Measurements from ENCODE around the gene CAMTA1.
"Not testable (repeated sequence)": the region's sequence is repeated elsewhere in the genome, so short reads cannot be mapped to it uniquely, and the experiment has no call there.

Gene CAMTA1

GRCh38 chr1:7326366-7326765 lies 541.1 kb downstream of the CAMTA1 start:
- H3K4me1 ChIP-seq (ENCODE audit: control insufficient read depth, low read depth, low read length), result no peaks in the 10 kb centered on the region
- no peaks in the 10 kb centered on the region for H3K9me3 ChIP-seq (ENCODE audit: control insufficient read depth, low read depth, low read length)
- no peak overlapping the region for H3K27ac ChIP-seq (ENCODE audit: low read length)
- no peak overlapping the region for H3K9ac ChIP-seq (ENCODE audit: low read length)
- no peaks in the 10 kb centered on the region for H3K36me3 ChIP-seq (ENCODE audit: control insufficient read depth, low read depth, low read length)
- no peaks in the 10 kb centered on the region for H3K27me3 ChIP-seq (ENCODE audit: control insufficient read depth, insufficient read depth, low read length)
- H3K4me3 ChIP-seq (ENCODE audit: low read length), result no peak overlapping the region

GRCh38 chr1:7327849-7328248 lies 542.6 kb downstream of the CAMTA1 start:
- no peaks in the 10 kb centered on the region for H3K27me3 ChIP-seq (ENCODE audit: control insufficient read depth, insufficient read depth, low read length)

GRCh38 chr1:7329868-7330615 lies 544.8 kb downstream of the CAMTA1 start:
- Histone ChIP-seq H3K27me3 (ENCODE audit: control insufficient read depth, insufficient read depth, low read length) (no peaks in the 10 kb centered on the region), H3K9me3 (ENCODE audit: control insufficient read depth, low read depth, low read length) (no peaks in the 10 kb centered on the region), H3K4me1 (ENCODE audit: control insufficient read depth, low read depth, low read length) (peaks cover 11% of the 10 kb centered on the region), H3K9ac (ENCODE audit: low read length) (no peak overlapping the region), H3K27ac (ENCODE audit: low read length) (no peak overlapping the region), H3K36me3 (ENCODE audit: control insufficient read depth, low read depth, low read length) (no peaks in the 10 kb centered on the region), H3K4me3 (ENCODE audit: low read length) (no peak overlapping the region)

More at GRCh38 chr1:7327849-7328248, 542.6 kb downstream of the CAMTA1 start:
- H3K36me3 ChIP-seq (ENCODE audit: control insufficient read depth, low read depth, low read length), result no peaks in the 10 kb centered on the region
- no peaks in the 10 kb centered on the region for H3K4me1 ChIP-seq (ENCODE audit: control insufficient read depth, low read depth, low read length)
- H3K4me3 ChIP-seq (ENCODE audit: low read length), result no peak overlapping the region
- H3K27ac ChIP-seq (ENCODE audit: low read length), result no peak overlapping the region
- H3K9ac ChIP-seq (ENCODE audit: low read length), result no peak overlapping the region
- no peaks in the 10 kb centered on the region for H3K9me3 ChIP-seq (ENCODE audit: control insufficient read depth, low read depth, low read length)

- H3K4me1 ChIP-seq (ENCODE audit: control insufficient read depth, low read depth, low read length), result peaks cover 11% of the 10 kb centered on the region
- H3K27ac ChIP-seq (ENCODE audit: low read length); H3K4me3 ChIP-seq (ENCODE audit: low read length); H3K36me3 ChIP-seq (ENCODE audit: control insufficient read depth, low read depth, low read length); H3K9ac ChIP-seq (ENCODE audit: low read length); H3K9me3 ChIP-seq (ENCODE audit: control insufficient read depth, low read depth, low read length); H3K27me3 ChIP-seq (ENCODE audit: control insufficient read depth, insufficient read depth, low read length): not testable (repeated sequence)
Measured at GRCh38 chr1:7330726-7331125, 545.5 kb downstream of the CAMTA1 start.

- Histone ChIP-seq H3K9ac (ENCODE audit: low read length) (no peak overlapping the region), H3K9me3 (ENCODE audit: control insufficient read depth, low read depth, low read length) (no peaks in the 10 kb centered on the region), H3K4me3 (ENCODE audit: low read length) (no peak overlapping the region), H3K27ac (ENCODE audit: low read length) (no peak overlapping the region), H3K36me3 (ENCODE audit: control insufficient read depth, low read depth, low read length) (no peaks in the 10 kb centered on the region), H3K4me1 (ENCODE audit: control insufficient read depth, low read depth, low read length) (peaks cover 11% of the 10 kb centered on the region), H3K27me3 (ENCODE audit: control insufficient read depth, insufficient read depth, low read length) (no peaks in the 10 kb centered on the region)
Measured at GRCh38 chr1:7331926-7332535, 546.8 kb downstream of the CAMTA1 start.

GRCh38 chr1:7333094-7333493 lies 547.8 kb downstream of the CAMTA1 start:
- H3K9ac ChIP-seq (ENCODE audit: low read length), result no peak overlapping the region
- H3K9me3 ChIP-seq (ENCODE audit: control insufficient read depth, low read depth, low read length), result no peaks in the 10 kb centered on the region
- H3K4me3 ChIP-seq (ENCODE audit: low read length), result no peak overlapping the region
- no peak overlapping the region for H3K27ac ChIP-seq (ENCODE audit: low read length)
- no peaks in the 10 kb centered on the region for H3K27me3 ChIP-seq (ENCODE audit: control insufficient read depth, insufficient read depth, low read length)
- no peaks in the 10 kb centered on the region for H3K36me3 ChIP-seq (ENCODE audit: control insufficient read depth, low read depth, low read length)
- H3K4me1 ChIP-seq (ENCODE audit: control insufficient read depth, low read depth, low read length), result peaks cover 11% of the 10 kb centered on the region

GRCh38 chr1:7333620-7334019 lies 548.4 kb downstream of the CAMTA1 start:
- H3K4me1 ChIP-seq (ENCODE audit: control insufficient read depth, low read depth, low read length), result peaks cover 11% of the 10 kb centered on the region
- no peaks in the 10 kb centered on the region for H3K9me3 ChIP-seq (ENCODE audit: control insufficient read depth, low read depth, low read length)
- no peak overlapping the region for H3K4me3 ChIP-seq (ENCODE audit: low read length)
- no peak overlapping the region for H3K9ac ChIP-seq (ENCODE audit: low read length)
- H3K27ac ChIP-seq (ENCODE audit: low read length), result no peak overlapping the region
- H3K36me3 ChIP-seq (ENCODE audit: control insufficient read depth, low read depth, low read length), result no peaks in the 10 kb centered on the region
- H3K27me3 ChIP-seq (ENCODE audit: control insufficient read depth, insufficient read depth, low read length), result no peaks in the 10 kb centered on the region

GRCh38 chr1:7334475-7335035 lies 549.3 kb downstream of the CAMTA1 start:
- Histone ChIP-seq H3K27ac (ENCODE audit: low read length) (no peak overlapping the region), H3K9me3 (ENCODE audit: control insufficient read depth, low read depth, low read length) (no peaks in the 10 kb centered on the region), H3K4me1 (ENCODE audit: control insufficient read depth, low read depth, low read length) (peaks cover 11% of the 10 kb centered on the region), H3K36me3 (ENCODE audit: control insufficient read depth, low read depth, low read length) (no peaks in the 10 kb centered on the region), H3K9ac (ENCODE audit: low read length) (no peak overlapping the region), H3K27me3 (ENCODE audit: control insufficient read depth, insufficient read depth, low read length) (no peaks in the 10 kb centered on the region), H3K4me3 (ENCODE audit: low read length) (no peak overlapping the region)

GRCh38 chr1:7335224-7335879 lies 550.1 kb downstream of the CAMTA1 start:
- no peaks in the 10 kb centered on the region for H3K27me3 ChIP-seq (ENCODE audit: control insufficient read depth, insufficient read depth, low read length)
- H3K27ac ChIP-seq (ENCODE audit: low read length), result no peak overlapping the region

GRCh38 chr1:7338439-7338838 lies 553.2 kb downstream of the CAMTA1 start:
- no peaks in the 10 kb centered on the region for H3K36me3 ChIP-seq (ENCODE audit: control insufficient read depth, low read depth, low read length)
- no peaks in the 10 kb centered on the region for H3K27me3 ChIP-seq (ENCODE audit: control insufficient read depth, insufficient read depth, low read length)
- H3K9me3 ChIP-seq (ENCODE audit: control insufficient read depth, low read depth, low read length), result no peaks in the 10 kb centered on the region
- no peak overlapping the region for H3K4me3 ChIP-seq (ENCODE audit: low read length)
- no peak overlapping the region for H3K9ac ChIP-seq (ENCODE audit: low read length)
- H3K4me1 ChIP-seq (ENCODE audit: control insufficient read depth, low read depth, low read length), result peaks cover 11% of the 10 kb centered on the region
- H3K27ac ChIP-seq (ENCODE audit: low read length), result no peak overlapping the region

More at GRCh38 chr1:7335224-7335879, 550.1 kb downstream of the CAMTA1 start:
- Histone ChIP-seq H3K9me3 (ENCODE audit: control insufficient read depth, low read depth, low read length) (no peaks in the 10 kb centered on the region), H3K4me3 (ENCODE audit: low read length) (no peak overlapping the region), H3K9ac (ENCODE audit: low read length) (no peak overlapping the region), H3K4me1 (ENCODE audit: control insufficient read depth, low read depth, low read length) (peaks cover 11% of the 10 kb centered on the region), H3K36me3 (ENCODE audit: control insufficient read depth, low read depth, low read length) (no peaks in the 10 kb centered on the region)

- Histone ChIP-seq H3K36me3 (ENCODE audit: control insufficient read depth, low read depth, low read length) (no peaks in the 10 kb centered on the region), H3K4me1 (ENCODE audit: control insufficient read depth, low read depth, low read length) (peaks cover 9% of the 10 kb centered on the region), H3K9me3 (ENCODE audit: control insufficient read depth, low read depth, low read length) (no peaks in the 10 kb centered on the region), H3K27ac (ENCODE audit: low read length) (no peak overlapping the region), H3K4me3 (ENCODE audit: low read length) (no peak overlapping the region), H3K27me3 (ENCODE audit: control insufficient read depth, insufficient read depth, low read length) (no peaks in the 10 kb centered on the region), H3K9ac (ENCODE audit: low read length) (no peak overlapping the region)
Measured at GRCh38 chr1:7339014-7339413, 553.8 kb downstream of the CAMTA1 start.
